Stimulated activated CD8-positive, alpha-beta memory T cell treated with anti-CD3 and anti-CD28 coated beads, Interleukin-4, amount 100 ng/mL, for 48 hours (primary cell): Measurements from ENCODE around the gene PFKFB2.
"Not testable (repeated sequence)": the region's sequence is repeated elsewhere in the genome, so short reads cannot be mapped to it uniquely, and the experiment has no call there.

Experiments used
- DNase-seq: peaks from one replicate; pipeline ENCODE4 v3.0.0-alpha.2; 2020

The PFKFB2 gene

DNA sequence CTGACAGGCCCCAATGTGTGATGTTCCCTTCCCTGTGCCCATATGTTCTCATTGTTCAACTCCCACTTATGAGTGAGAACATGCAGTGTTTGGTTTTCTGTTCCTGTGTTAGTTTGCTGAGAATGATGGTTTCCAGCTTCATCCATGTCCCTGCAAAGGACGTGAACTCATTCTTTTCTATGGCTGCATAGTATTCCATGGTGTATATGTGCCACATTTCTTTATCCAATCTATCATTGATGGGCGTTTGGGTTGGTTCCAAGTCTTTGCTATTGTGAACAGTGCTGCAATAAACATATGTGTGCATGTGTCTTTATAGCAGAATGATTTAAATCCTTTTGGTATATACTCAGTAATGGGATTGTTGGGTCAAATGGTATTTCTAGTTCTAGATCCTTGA, 11.7 kb upstream of the PFKFB2 start:
- not testable (repeated sequence) for DNase-seq

DNA sequence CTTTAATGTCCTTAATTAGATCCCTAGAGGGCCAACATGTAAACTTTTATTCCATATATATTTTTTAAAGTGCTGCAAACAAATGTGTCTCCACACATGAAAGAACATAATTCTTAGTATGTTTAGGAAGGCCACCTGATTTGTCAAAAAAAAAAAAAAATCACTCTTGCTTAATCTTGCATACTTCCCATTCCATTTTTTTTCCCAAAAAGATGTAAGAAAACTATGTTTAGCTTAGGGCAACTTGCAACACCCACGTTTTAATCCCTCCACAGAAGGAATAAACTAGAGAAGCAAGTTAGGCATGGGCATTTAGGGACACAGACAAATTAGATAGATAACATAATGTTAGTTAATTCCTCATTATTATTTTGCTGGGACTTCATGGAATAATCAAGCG, 7.6 kb upstream of the PFKFB2 start:
- DNase-seq, result no peak

DNA sequence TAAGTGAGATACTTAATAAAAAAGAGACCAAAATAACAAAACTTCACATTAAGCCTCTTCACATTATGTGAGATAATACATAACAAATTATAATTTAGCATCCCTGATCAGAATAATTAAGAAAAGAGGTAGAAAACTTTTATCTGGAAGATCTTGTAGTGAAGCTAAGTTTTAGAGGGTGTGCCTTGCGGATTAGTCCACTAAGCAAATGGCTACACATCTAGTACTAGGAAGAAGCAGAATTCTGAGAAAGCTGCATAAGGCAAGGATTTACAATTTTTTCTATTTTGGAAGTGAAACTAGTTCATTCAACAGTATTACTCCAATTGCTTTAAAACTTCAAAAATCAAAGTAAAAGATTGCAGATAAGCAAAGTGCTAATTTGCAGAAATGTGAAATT, 5.6 kb upstream of the PFKFB2 start:
- no peak for DNase-seq

DNA sequence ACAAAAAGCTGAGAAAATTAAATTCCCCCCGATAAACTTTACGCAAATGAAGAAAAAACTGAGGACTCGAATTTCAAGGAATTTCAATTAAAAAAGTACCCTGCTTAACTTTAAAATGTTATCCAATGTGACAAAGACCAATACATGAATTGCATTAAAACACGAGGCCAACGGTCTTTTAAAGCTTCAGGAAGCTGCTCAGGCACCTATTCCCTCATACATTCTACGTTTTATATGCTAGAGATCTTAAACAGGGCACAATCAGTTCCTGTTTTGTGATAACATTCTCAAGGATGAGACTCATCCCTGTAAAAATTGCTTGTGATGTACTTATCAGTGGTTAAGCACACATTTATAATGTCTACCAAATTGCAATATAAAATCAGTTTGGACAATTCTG, 5.0 kb upstream of the PFKFB2 start:
- DNase-seq, result no peak

DNA sequence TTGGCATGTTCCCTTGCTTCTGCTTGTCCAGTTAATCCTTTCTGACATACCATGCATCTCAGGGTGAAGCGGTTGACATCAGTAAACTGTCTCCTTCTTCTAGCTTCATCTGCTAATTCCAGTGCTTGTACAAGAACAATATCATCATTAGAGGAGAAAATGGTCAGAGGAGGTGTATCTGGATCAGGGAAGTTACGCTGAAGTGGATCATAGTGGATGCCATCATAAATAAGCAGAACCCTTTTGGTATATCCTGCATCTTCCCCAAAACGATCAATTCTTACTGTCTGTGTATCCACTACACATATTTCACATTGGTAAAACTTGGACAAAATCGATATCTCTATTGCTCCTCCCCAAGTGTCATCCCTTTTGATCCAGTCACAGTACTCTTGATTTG, 4.0 kb upstream of the PFKFB2 start:
- DNase-seq, result no peak

DNA sequence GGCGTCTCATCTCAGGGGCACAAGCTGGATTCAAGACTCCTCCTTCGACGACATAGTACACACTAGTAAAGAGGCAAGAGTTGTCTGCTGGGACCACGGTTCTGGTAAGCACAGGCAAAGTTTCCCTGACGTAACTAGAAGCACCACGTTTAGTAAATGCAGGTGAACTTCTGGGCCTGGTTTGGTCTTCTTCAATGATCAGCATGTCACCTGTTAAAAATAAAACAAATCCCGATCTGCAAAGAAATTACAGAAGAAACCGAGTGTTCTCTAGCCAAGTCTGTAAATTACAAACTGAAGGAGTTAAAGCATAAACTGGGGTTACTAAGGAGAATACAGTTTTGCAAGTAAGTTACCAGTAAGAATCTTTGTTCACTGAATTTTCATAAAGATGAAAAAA, 3.6 kb upstream of the PFKFB2 start:
- no peak for DNase-seq

DNA sequence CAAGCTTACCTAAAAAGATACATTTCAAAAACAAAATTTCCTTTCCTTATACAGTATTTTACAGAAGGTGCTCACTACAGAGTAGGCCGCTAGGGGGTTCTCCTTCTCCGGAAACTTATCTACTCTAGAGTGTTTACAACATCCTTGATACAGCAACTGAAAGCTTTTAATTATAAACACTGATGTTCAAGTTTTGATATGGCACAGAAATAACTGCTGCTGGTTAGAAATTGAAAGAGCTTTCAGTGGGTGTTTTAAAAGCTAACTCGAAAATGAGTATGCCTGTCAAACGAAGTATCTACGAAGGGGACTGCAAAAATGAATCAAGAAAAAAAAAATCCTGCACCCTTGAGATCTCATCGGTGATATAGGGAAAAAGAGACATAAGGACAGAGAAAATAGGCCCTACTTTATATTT, 3.1 kb upstream of the PFKFB2 start:
- DNase-seq, result peak; percentile 52

DNA sequence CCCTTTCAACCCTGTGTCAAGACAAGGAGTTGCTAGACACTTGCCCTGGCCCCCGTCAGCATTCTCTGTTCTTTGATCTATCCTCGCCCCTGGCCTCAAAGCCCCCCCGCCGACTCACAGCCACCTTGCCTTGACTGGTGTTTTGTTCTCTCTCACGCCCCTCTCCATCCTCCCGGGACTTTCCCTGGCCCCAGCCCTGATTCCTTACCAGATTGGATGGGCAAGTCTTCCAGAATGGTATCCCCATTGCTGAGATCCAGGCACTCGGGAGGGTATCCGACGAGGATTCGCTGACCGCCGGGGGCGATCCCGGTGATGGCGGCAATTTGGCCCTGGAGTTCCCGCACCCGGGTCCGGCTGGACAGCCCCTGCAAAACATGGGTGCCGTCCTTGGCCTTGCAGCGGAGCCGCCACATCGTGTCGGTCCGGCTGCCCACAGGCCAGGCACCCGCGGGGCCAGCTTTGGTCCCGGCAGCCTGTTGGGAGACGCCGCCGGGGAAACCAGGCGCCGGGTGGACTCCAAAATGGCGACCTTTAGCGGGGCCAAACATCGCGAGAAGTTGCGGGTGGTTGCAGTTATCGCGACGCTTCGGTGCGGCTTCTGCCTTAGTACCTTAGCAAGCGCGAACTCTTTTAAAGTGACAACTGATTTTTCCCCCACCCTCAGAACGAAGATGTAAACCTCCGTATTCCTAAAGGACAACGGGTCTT, 2.4 kb upstream of the PFKFB2 start:
- peak; percentile 94 for DNase-seq

DNA sequence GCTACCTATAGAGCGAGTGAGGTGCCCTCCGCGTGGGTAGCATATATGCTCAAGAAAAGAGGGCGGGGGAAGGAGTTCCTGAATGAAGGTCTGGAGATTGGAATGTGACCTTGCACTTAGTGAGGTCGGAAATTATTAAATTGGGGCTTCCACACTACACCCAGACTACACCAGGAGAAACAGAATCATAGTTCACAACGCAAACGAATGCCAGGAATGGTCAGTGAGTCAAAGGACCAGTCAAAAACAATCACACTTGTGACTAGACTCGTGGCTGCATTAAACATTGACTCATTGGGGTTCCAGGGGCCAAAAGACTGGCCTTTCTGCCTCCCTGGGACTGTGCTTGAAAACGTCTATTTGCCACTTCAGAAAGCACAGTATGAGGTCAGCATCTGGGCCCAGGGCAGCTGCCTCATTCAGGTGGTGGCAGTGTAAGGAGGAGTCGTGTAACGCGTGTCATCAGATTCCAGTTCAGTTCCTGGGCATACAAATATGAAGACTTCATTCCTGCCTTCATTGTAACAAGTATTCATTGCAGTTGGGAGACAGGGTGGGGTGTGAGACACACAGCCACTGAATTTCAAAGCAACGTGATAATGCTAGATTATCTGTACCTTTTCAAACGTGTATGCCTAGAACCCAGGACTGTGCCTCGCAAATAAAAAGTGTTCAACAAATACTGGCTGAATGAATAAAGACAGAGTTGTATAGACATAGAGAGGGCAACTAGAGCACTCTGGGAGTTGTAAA, 1.7 kb upstream of the PFKFB2 start, which contains the start of gene YOD1:
YOD1 (minus strand) TSS at position 18 of the 753 bp plus-strand sequence. CDS start 178 bp downstream, outside the sequence.
- DNase-seq, result peak; percentile 46

DNA sequence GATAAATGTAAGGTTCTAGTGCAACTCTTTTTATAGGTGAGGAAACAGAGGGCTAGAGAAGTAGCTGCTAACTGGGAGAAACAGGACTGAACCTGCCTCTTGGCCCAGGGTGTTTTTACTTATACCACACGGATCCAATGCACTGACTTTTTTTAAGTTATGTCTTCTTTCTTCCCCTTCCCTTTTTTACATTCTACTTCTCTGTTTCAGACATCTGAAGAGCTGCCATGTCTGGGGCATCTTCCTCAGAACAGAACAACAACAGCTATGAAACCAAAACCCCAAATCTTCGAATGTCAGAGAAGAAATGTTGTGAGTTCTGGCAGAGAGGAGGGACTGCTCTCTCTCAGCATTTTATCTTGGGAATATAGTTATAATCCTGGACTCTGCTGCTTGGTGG, 1.4 kb downstream of the PFKFB2 start:
- no peak for DNase-seq

DNA sequence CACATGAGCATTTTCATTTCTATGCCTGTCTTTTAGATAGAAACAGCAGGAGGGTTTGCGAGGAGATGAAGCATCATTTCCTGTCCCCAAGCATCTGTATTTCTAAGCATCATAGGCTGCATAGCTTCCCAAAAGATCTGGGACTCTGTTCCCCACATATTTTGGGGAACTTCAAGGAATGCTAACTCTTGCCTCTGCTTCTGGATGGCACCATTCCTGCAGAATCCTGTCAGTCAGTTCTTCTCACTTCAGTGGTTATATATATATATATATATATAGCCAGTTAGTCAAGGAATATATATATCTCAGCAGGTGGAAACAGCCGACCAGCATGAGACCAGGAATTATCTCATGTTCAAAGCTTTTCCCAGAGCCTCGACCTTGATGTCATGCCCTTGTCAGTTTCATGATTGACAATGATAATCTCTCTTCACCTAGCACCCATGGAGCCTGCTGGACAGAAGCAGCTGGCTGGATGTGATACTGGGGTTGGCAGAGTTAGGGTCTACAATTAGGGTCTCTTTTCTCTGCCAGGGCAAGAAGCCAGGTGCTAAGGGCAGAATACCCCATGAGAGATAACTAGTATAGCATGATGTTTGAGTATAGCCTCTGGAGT, 2.4 kb downstream of the PFKFB2 start:
- no peak for DNase-seq

DNA sequence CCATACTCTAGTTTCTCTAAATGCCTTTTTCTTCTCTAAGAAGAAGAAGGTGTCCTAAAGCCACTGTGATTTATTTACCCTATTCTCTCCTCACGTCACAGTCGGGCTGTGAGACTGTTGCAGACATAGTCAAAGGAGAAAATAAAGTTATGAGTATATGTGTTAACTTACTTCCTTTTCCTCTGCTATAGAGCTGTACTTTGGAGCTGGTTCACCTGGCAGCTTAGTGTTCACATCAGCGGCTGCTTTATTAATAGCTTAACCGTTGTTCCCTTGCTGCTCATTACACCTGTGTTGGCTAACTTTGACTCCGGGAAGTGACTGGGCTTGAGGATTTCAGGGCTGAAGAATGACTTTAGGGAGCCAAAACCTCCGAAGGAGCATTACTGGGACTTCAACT, 3.6 kb downstream of the PFKFB2 start:
- no peak for DNase-seq

DNA sequence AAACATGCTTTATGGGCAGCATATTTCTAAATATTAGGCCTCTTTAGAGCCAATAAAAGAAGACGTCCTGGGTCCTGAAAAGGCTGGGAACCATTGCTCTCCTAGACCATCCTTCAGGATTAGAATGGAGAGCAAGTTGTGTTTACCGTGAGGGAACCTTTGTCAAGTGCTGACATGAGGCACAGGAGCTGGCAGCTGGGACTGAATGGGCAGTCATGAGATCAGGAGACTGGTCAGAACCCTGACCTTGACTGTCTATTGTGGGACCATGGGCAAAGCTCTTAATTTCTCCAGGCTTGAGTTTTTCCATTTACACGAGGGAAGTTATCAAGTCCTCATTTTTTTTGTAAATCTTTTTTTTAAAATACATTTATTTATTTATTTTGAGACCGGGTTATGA, 5.2 kb downstream of the PFKFB2 start:
- DNase-seq, result no peak

DNA sequence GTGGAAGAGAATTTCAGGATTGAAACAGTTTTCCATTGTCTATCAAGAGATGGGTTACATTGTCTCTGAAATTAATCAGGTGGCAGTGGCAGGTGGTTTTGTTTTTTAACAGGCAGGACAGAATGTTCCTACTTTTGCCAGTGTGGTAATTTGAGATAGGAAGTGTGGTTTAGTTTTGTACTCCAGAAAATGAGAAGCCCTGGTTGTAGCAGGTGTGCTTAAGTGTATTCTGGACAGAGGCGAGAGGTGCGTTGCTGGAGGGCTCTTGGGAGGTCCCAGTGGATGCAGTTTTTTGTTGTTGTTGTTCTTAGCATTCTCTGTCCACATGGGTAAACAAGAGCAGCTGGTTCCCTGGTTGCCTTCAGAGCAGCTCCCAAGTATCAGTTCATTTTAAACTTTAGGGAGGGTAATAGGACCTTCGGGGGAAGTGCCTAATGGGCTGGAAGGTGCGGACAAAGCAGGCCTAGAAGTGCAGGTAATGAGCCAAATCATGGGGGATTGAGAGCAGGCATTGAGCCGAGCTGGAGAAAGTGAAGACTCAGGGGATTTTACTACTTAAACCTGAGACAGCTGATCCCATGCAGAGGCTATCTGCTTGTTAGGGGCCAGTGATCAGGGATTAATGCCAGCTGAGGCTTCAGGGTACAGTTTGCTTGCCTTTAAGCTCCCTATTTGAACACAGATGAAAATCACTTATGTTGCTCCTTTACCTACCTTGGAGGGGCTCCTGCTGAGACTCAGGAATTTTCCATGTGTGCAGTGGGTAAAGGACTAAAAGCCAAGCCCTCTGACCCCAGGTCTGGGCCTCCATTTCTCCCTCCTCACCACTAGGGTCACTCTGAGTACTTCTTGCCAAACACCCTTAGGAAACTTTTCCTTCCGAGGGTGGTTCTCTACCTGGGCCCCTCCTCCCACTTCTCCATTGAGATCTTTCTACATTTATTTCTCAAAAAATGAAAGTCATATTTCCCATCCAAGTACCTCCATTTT, 6.1 kb downstream of the PFKFB2 start:
- no peak for DNase-seq

DNA sequence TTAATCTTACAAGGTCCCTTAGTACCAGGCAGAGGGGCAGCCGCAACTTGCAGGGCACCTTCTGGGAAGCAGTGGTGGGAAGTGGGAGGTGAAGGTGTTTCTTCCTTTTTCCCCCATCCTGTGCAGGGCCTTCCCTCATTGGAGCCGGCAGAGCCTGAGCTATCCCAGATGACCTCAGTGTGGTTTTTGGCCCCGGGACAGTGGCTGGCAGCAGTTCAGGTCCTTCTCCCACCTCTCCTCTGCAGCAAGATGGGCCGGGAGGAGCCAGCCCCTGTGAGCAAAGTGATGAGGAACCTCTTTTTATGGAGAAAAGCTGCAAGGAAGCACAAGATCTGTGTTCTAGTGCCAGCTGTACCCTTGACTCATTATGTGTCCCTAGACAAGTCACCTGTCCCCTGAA, 6.8 kb downstream of the PFKFB2 start:
- no peak for DNase-seq

DNA sequence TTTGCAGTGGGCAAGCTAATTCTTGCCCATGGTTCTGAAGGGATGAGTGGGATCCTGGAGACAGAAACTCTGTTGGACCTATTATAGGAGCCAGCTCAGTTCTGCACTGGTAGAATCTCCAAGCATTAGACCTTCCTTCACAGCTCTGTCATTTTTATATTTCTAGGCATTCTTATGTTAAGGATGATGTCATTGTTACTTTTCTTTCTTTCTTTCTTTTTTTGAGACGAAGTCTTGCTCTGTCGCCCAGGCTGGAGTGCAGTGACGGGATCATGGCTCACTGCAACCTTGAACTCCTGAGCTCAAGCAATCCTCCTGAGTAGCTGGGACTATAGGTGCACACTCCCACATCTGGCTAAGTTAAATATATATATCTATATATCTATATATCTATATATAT, 7.5 kb downstream of the PFKFB2 start:
- DNase-seq, result no peak

DNA sequence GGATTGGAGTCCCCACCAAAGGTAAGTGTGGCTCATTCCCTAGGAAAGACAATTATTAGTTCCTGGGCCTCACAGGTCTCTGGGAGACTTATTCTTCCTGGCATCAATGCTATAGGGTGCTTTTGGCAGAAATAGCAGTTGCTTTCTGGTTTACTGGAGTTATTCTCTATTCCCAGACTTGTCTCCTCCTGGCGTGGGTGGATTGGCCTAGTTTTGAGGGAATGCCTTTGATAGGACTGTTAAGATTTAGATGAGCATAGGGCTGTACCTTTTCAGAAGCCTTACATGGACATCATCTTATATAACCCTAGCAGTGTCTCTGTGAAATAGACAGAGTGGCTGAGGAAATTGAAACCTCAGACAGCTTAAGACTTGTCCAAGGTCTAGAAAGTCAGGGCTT, 9.0 kb downstream of the PFKFB2 start:
- no peak for DNase-seq

DNA sequence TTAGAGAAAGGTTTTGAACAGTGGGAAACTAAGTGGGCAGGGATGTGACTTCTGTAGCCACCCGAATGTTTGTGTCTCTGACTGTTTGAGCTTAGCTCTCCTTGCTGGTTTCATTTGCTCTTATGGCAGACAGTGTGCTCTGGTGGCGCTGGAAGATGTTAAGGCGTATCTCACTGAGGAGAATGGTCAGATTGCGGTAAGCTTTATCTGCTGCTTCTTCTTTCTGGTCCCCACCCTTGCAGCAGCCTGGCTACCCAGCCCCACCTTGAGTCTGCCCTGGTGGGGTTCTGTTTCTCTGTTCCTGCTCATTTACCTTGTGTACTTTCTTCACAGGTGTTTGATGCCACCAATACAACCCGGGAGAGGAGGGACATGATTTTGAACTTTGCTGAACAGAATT, 9.9 kb downstream of the PFKFB2 start:
- no peak for DNase-seq

DNA sequence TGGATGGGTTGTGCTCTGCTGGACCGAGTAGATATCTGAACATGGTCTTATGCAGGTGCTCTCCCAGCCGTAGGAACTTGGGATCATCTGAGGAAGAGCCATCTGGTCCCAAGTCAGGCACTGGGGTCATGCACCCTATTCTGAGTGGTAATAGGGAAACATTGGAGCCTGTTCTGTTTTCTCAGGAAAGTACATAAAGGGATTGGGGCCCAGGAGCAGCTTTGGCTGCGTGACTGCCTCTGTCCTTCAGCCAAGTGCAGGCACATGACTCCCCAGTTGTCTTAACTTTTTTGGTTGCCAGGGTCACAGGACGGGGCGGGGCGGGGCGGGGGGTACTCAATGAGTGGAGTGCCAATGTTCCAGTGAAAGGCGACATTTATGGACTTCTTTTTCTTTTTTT, 11.5 kb downstream of the PFKFB2 start:
- DNase-seq, result no peak

DNA sequence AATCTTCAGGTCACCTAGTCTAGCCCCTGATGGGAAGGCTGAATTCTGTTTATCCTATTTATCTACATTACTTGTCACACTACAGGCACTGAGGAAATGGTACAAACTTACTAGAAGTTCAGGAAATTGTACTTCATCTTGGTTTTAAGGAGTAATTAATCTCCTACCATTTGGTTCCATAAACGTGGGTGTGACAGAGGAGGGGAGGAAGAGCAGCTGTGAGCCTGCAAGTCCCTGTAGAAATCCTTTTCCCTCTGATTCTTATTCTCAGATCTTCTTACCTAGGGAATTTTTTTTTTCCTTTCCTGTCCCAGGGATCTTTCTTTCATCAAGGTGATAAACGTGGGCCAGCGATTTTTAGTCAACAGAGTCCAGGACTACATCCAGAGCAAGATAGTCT, 14.1 kb downstream of the PFKFB2 start:
- DNase-seq, result no peak

DNA sequence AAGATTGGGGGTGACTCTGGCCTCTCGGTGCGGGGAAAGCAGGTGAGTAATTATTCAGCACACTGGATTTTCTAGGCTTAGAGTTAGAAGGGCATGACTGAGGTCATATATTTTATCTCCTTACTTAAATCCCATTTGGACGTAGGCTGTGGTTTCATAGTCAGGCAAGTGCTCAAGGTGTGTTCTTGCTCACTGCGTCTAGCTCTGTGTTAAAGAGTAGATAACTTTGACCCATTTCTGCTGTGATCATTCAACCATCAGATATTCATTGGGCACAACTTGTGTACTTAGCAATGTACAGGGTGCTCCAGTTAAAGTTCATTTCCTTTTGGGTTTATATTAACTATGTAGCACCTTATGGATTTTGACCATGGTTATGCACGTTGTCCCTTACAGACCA, 14.6 kb downstream of the PFKFB2 start:
- DNase-seq, result no peak

DNA sequence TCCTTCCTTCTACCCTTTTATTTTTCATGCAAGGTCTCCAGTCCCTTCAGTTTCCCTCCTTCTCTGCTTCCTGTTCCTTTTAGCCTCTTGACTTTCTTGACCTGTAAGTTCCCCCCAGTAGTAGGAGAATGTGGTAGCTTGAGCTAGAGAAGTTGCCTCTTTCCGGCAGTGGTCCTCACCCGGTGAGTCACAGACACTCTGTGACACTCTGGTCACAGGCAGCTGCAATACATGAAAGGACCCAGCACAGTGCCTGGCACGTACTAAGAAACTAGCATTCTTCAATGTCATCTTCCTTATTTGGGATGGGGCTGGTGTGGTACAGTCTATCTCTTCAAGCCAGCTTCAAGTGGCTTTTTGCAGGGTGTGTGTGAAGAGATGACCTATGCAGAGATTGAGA, 16.0 kb downstream of the PFKFB2 start:
- no peak for DNase-seq
